GM21360 (cell line): ENCODE measurements around the gene DNMBP.

Experiments
- ATAC-seq: cut with Tn5 transposase; IDR thresholded peaks from one replicate; pipeline ENCODE4 v1.9.1; 2021; ENCODE audit warnings: mild to moderate bottlenecking, moderate library complexity; ENCODE audit not compliant: unreplicated experiment

Gene DNMBP

GRCh38 chr10:100009793-100010676 is at the start of gene DNMBP:
Gene DNMBP, minus strand, starts transcription at chr10:100009947. Its CDS starts 37,823 bp downstream, at chr10:99972124.
- peak; percentile 50 for ATAC-seq

GRCh38 chr10:100057948-100058347 is 48.2 kb upstream of the DNMBP start:
- no peak for ATAC-seq

- ATAC-seq = no peak
Observed at GRCh38 chr10:100053686-100054460, 44.1 kb upstream of the DNMBP start.

- no peak for ATAC-seq
Observed at GRCh38 chr10:100046021-100046486, 36.3 kb upstream of the DNMBP start.

GRCh38 chr10:100045592-100045991 is 35.8 kb upstream of the DNMBP start:
- no peak for ATAC-seq

- no peak for ATAC-seq
Observed at GRCh38 chr10:100043796-100044195, 34.0 kb upstream of the DNMBP start.

- no peak for ATAC-seq
Observed at GRCh38 chr10:100043344-100043743, 33.6 kb upstream of the DNMBP start.

- no peak for ATAC-seq
Observed at GRCh38 chr10:100041306-100042002, 31.7 kb upstream of the DNMBP start.

- no peak for ATAC-seq
Observed at GRCh38 chr10:100038561-100039071, 28.9 kb upstream of the DNMBP start.

GRCh38 chr10:100037758-100038315 is 28.1 kb upstream of the DNMBP start:
- no peak for ATAC-seq

GRCh38 chr10:100036850-100037249 is 27.1 kb upstream of the DNMBP start:
- no peak for ATAC-seq

GRCh38 chr10:100033766-100034418 is 24.1 kb upstream of the DNMBP start:
- ATAC-seq = no peak

- no peak for ATAC-seq
Observed at GRCh38 chr10:100027416-100027815, 17.7 kb upstream of the DNMBP start.

- ATAC-seq = no peak
Observed at GRCh38 chr10:100025576-100025975, 15.8 kb upstream of the DNMBP start.

- no peak for ATAC-seq
Observed at GRCh38 chr10:100024748-100025147, 15.0 kb upstream of the DNMBP start.

- no peak for ATAC-seq
Observed at GRCh38 chr10:100022403-100022802, 12.7 kb upstream of the DNMBP start.

GRCh38 chr10:100021322-100021721 is 11.6 kb upstream of the DNMBP start:
- no peak for ATAC-seq

- no peak for ATAC-seq
Observed at GRCh38 chr10:100020886-100021253, 11.1 kb upstream of the DNMBP start.

- peak; percentile 68 for ATAC-seq
Observed at GRCh38 chr10:100020142-100020885, 10.6 kb upstream of the DNMBP start.

- ATAC-seq = no peak
Observed at GRCh38 chr10:100019787-100020141, 10.0 kb upstream of the DNMBP start.
